ENCODE results near the gene HEATR1.
A peak's percentile ranks its signal among the peaks of the same experiment; 100 is the strongest.

The HEATR1 gene

GRCh38 chr1:236540813-236541465 lies 63.4 kb downstream of the HEATR1 start:
- DNase-seq, result no peak

- no peak for DNase-seq
These were observed 67.8 kb downstream of the HEATR1 start for GRCh38 chr1:236536540-236536939.

- DNase-seq, result no peak
These were observed 68.6 kb downstream of the HEATR1 start for GRCh38 chr1:236535662-236536161.

DNA sequence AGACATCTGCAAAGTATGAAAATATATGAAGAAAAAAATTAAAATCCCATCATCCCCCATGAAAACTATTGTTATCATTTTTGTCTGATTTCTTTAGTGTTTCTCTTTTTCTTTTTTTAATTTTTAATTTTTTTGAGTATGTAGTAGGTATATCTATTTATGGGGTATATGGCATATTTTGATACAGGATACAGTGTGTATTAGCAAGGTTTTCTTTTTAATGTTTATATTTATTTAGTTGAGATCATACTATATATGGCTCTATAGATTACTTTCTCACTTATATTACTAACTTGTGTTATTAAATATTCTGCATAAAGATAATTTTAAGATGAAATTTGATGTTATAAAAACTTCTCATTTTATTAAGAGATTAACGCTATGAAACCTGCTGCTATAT lies 69.1 kb downstream of the HEATR1 start:
- no peak for DNase-seq

DNA sequence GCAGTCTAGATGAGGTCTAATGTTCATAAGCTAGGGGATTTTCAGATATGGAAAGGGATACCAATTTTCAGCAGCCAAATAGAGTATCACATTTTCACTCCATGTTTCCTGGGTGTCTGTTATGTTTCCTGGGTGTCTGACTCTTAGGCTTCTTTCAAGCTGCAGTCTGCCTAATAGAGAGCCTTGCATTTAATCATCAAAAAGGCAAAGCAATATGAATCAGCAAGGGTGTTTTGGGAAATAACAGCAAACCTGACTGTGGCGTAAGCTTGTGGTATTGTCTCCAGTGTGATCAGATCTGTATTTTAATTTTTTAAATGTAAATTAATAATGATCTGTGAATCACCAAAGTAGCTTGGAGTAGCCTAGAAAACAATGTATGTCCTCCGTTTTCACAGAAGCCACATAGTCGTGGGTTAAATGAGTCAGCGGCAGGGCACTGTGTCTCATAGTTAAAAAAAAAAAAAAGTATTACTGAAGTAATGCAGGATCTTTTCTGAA lies 70.1 kb downstream of the HEATR1 start:
- no peak for DNase-seq

DNA sequence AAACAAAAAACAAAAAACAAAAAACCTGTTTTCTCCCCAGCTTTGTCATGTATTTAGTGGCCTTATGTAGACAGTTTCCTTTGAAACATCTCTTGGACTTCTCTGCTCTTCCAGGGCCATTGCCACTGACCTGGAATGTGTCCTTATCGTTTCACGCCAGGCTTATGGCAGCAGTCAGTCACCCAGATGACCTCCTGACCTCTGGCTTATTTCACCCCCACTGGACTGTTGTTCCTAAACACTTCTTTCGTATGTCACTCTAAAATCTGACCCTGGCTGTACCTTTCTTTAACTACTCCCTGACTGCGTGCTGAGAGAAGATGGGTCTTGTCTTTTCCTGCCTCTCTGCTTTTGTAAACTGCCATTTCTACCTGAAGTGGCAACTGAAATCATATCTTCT lies 71.5 kb downstream of the HEATR1 start:
- DNase-seq, result no peak

DNA sequence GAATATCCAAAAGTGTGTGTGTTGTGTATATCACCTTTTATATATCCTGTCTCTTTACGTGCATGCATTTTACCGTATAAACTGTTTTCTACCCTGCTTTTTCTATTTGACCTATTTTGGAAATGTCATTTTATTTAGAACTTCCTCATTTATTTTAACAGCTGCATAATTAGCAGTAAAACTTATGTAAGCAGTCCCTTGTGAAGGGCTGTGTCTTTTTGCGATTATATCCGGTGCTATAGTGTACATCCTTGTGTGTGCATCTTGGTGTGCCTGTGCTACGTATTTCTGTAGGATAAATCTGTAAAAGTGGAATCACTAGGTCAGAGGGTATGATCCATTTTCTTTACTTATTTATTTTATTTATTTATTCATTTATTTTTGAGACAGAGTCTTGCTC lies 73.4 kb downstream of the HEATR1 start:
- DNase-seq, result no peak

GRCh38 chr1:236530286-236530685 lies 74.0 kb downstream of the HEATR1 start:
- DNase-seq, result no peak

- DNase-seq, result no peak
These were observed 78.2 kb downstream of the HEATR1 start for GRCh38 chr1:236526079-236526478.

DNA sequence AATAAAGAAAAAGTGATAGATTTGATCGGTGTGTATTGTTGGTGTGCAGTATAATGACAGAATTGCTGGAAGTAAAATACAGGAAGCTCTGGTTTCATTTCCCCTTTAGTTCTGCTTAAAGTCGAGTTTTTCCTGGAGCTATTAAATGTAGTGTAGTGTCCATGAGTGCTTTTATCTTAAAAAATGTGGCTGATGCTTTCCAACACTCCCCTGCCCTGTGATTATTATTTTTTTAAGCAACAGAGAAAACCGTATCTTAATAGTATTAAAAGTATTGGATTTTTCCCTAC lies 79.5 kb downstream of the HEATR1 start:
- no peak for DNase-seq

DNA sequence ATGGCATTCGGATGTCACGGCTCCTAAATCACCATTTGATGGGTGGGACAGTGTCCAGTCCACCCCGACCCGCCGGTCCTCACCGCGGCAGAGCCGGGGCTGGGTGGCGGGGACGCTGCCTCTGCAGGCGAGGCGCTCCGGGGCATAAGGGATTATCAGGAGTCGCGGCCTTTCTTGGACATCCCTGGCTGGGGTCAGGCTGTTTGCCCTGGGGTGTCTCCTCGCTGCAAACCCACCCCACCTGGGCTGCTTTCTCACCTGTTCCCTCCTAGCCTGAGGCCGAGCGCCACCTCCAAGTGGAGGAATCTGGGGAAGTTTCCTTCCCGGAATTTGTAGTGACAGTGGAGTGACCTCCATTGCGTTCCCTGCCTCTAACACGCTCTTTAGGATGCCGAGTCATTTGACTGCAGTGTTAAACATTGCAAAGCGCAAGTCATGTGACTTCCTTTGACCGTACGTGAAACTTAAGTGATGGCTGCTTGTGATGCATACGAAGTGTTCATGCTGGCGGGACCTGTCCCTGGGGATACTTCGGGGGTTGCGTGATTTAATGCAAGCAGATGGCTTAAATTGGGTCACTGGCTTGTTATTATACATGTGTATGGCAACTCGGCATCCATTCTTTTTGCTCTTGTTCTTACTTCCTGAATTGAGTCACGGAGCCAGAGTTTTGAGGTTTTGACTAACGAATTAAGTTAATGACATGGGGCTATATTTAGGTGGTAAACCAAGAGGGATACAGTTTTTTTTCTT lies 80.0 kb downstream of the HEATR1 start:
- DNase-seq, result peak; percentile 81

GRCh38 chr1:236523704-236524141 lies 80.6 kb downstream of the HEATR1 start, which contains the start of gene LGALS8:
LGALS8 (plus strand) TSS chr1:236523982; CDS start chr1:236526071, 2,089 bp downstream.
- peak; percentile 89 for DNase-seq

GRCh38 chr1:236522937-236523703 lies 81.2 kb downstream of the HEATR1 start:
- DNase-seq, result no peak

DNA sequence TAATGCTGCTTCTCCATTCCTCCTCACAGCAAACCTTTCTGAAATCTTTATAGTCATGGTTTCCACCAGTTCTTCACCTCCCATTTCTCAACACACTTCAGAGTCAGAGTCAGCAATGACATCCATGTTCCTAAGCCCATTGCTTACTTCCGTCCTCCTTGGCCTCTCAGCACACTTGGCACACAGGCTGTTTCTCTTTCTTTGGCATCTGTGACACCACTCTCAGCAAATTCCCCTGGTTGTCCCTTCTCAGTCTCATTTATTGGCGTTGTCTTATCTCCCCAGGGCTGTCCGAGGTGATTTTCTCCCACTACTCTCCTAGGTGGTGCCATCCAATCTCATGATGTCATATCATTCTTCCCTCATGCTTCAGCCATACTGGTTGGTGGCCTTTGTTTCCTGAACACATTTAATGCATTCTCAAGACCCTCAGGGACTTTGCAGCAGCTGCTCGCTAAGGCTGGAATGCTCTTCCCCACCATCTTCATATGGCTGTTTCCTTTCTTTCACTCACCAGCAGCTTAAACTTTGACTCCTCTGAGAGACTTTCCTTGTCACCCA lies 83.8 kb downstream of the HEATR1 start:
- DNase-seq, result no peak

- no peak for DNase-seq
These were observed 86.0 kb downstream of the HEATR1 start for GRCh38 chr1:236518322-236518721.

GRCh38 chr1:236516929-236517704 lies 87.2 kb downstream of the HEATR1 start:
- DNase-seq, result peak; percentile 66

- no peak for DNase-seq
These were observed 88.8 kb downstream of the HEATR1 start for GRCh38 chr1:236515443-236515958.

- DNase-seq, result no peak
These were observed 89.4 kb downstream of the HEATR1 start for GRCh38 chr1:236514703-236515442.

DNA sequence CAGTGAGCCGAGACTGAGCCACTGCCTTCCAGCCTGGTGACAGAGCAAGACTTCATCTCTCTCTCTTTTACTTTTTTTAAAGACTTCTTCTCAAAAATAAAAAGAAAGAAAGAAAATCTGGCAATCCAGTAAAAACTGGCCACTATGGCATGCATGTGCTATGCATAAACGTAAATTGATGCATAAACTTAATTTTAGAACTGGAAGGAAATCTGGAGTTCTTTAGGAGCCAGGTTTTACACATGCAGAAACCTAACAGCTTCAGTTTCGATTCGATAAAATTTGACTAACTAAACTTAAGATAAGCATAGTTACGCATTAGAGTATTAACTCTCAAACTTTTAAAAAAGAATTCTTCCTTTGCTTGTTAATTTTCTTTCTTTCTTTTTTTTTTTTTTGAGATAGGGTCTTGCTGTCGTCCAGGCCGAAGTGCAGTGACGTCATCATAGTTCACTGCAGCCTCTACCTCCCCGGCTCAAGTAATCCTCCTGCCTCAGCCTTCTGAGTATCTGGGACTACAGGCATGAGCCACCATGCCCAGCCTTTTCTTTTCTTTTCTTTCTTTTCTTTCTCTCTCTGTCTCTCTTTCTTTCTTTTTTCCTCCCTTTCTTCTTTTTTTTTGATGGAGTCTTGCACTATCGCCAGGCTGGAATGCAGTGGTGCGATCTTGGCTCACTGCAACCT lies 92.4 kb downstream of the HEATR1 start:
- DNase-seq, result no peak

DNA sequence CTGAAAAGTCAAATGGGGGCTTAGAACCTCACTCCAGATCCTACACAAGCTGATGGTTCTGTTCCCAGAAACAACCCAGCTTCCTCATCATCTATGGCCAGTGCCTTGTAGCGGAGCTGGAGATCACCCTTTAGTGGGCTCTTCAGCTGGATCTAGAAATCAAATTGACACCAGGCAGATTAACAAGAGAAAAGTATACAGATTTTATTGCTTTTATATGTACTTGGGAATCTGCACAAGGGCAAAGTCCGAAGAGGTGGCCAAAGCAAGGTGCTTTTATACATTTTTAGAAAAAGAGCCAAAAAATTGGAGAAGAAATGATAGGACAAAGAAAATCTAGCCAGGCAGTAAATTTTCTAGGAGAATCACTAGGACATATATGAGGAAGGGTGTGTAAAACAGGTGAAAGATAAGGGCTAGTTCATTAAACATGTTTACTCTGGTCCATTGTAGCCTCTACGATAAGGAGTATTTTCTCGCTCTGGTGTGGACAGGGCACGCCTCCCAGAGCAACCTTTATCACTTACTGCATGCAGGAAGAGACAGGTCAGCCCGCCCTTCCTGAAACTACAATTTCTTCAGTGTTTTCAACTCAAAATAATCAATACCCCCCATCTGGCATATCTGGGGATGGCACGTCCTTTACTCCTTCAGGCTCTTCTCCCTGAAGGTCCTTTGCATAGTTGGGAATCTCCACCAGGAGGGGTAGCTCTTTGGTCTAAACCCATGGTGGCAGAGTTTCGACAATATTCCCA lies 94.5 kb downstream of the HEATR1 start:
- DNase-seq, result no peak

Data from CD4-positive, alpha-beta T cell treated with Interleukin-10 for 1 hour (primary cell).